ENCODE measurements around the gene EFNB3.

EFNB3 gene

GRCh38 chr17:7716901-7717755 lies 12.1 kb downstream of the EFNB3 start, which contains the start of gene DNAH2:
DNAH2 (plus strand) TSS chr17:7717744; CDS start chr17:7719735, 1,991 bp downstream.
- peak; percentile 97 for DNase-seq

GRCh38 chr17:7717756-7718350 lies 12.9 kb downstream of the EFNB3 start:
- DNase-seq, result no peak

DNA sequence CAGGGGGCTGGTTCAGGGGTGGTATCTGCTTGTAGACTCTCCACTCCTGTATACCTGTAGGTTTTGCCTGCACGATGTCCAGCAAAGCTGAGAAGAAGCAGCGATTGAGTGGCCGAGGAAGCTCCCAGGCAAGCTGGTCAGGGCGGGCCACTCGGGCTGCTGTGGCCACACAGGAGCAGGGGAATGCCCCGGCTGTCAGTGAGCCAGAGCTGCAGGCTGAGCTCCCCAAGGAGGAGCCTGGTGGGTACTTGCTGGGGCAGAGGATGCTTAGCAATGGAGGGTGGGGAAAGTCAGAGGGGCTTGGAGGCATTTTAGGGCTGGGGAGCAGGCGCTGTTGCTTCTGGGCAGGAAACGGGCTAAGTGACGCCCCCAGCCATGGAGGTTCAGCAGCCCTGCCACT lies 14.7 kb downstream of the EFNB3 start:
- DNase-seq, result no peak

- no peak for DNase-seq
Measured at GRCh38 chr17:7720125-7720524, 15.1 kb downstream of the EFNB3 start.

- DNase-seq, result no peak
Measured at GRCh38 chr17:7721612-7722011, 16.6 kb downstream of the EFNB3 start.

- no peak for DNase-seq
Measured at GRCh38 chr17:7727886-7728285, 22.9 kb downstream of the EFNB3 start.

- no peak for DNase-seq
Measured at GRCh38 chr17:7729816-7730215, 24.8 kb downstream of the EFNB3 start.

DNA sequence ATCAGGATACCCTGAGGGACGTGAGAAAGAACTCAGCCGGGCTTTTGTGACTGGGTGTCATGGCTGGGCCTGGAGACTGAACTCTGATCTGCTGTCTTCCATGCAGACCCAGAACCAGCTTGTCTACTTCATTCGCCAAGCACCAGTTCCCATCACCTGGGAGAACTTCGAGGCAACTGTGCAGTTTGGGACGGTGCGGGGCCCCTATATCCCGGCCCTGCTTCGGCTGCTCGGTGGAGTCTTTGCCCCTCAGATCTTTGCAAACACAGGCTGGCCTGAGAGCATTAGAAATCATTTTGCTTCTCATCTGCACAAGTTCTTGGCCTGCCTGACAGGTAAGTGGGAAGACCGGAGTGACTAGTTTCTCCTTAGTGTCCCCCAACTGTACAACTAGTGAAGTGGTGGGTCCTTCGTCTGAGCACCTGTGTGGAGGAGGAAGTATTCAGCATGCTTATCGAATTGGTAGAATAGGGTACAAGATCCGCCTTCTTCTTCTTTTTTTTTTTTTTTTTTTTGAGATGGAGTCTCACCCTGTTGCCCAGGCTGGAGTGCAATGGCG lies 28.1 kb downstream of the EFNB3 start:
- DNase-seq, result no peak

DNA sequence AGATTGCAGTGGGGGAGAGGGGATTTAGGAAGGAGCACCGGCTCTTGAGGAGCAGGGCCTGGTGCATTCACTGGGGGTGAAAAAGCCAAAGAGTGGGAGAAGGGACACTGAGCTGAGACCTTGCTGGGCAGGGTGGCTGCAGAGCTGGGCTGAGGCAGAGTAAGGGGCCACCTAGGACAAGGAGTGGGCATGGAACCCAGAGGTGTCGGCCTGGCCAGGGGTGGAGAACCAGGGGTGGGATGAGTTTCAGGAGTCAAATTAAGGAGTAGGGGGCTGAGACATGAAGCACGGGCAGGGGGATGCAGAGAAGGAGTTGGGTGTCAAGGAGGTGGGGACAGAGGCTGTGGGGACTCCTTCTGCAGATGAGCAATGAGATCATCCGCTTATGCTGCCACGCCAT lies 32.6 kb downstream of the EFNB3 start:
- no peak for DNase-seq

- DNase-seq, result no peak
Measured at GRCh38 chr17:7739746-7740145, 34.7 kb downstream of the EFNB3 start.

DNA sequence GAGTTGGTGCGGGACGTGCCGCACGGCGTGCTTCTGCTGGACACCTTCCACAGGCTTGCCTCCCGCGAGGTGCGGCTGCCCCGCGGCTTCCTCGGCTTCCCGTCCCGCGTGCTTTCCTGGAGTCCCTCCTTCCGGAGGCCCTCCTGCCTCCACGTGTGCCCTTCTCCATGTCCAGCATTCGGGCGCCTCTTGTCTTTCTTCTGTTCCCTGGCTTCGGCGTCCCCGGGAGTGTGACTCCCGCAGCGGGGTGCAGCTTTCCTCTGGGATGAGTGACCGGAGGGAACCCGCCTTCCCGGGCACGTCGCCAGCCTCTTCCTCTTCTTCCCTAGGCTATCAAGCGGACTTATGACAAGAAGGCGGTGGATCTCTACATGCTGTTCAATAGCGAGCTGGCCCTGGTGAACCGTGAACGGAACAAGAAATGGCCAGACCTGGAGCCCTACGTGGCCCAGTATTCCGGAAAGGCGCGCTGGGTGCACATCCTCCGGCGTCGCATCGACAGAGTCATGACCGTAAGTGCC lies 35.5 kb downstream of the EFNB3 start:
- DNase-seq, result no peak

DNA sequence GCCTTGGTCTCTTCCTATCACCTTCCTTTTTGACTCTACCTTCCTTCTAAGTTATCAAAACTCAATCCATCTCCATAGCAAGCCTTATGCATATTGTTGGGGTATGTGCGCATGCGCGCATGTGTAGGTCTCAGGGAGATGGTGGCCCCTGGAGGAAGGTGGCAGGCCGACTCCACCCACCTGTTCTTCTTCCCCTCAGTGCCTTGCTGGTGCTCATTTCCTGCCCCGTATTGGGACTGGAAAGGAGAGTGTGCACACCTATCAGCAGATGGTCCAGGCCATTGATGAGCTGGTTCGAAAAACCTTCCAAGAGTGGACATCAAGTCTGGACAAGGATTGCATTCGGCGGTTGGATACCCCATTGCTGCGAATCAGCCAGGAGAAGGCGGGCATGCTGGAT lies 37.7 kb downstream of the EFNB3 start:
- DNase-seq, result no peak

DNA sequence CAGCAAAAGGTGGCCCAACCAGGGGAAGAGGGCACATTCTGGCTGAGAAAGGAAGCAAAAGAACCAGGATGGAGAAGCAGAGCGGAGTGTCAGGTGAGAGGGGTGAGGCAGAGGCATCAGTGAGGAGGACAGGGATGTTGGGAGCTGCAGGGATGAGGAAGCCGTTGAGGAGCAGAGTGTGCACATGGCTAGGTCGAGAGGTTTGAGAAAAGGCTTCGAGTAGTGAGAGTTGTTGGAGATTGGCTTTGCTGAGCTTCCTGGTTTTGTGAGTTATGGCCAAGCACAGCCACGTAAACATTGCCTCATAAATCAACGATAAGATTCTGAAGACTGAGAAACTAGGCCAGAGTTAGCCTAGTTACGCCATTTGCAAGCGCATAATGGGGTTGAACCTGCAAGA lies 39.4 kb downstream of the EFNB3 start:
- DNase-seq, result no peak

- DNase-seq, result no peak
Measured at GRCh38 chr17:7745748-7746470, 40.9 kb downstream of the EFNB3 start.

GRCh38 chr17:7747635-7748071 lies 42.7 kb downstream of the EFNB3 start:
- no peak for DNase-seq

DNA sequence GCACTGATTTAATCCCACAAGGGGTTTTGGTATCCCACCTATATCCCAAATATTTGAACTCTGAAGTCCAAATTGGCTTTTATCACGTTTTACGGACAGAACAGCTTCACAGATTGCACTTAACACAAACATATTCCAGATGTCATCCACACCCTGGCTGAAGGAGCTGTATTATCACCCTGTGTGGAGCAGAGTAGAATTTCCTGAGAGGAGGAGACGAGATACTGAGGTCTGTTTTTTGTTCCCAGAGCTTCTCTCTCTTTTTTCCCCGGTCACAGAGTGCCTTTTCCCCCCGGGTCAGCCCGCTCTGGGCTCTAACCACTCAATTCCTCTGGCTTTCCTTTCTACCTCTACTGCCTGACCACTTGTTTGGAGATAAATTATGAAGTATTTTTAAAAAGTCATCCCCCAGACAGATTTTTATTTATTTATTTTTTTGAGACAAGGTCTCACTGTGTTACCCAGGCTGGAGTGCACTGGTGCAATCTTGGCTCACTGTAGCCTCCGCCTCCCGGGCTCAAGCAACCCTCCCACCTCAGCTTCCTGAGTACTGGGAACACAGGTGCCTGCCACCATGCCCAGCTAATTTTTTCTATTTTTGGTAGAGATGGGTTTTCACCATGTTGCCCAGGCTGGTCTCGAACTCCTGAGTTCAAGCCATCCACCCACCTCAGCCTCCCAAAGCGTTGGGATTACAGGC lies 43.2 kb downstream of the EFNB3 start:
- no peak for DNase-seq

GRCh38 chr17:7750321-7750821 lies 45.4 kb downstream of the EFNB3 start:
- DNase-seq, result no peak

DNA sequence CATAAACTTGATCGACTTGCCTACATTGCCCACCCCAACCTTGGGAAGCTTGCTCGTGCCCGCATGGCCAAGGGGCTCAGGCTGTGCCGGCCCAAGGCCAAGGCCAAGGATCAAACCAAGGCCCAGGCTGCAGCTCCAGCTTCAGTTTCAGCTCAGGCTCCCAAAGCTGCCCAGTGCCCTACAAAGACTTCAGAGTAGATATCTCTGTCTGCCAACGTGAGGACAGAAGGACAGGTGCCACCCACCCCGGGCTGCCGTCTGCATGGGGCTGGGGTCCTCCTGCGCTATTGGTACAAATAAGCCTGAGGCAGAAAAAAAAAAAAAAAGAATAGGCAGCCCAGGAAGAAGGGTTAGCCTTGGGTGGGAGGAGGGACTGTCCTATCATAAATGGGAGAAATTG lies 49.7 kb downstream of the EFNB3 start:
- no peak for DNase-seq

- no peak for DNase-seq
Measured at GRCh38 chr17:7755095-7755890, 50.3 kb downstream of the EFNB3 start.

DNA sequence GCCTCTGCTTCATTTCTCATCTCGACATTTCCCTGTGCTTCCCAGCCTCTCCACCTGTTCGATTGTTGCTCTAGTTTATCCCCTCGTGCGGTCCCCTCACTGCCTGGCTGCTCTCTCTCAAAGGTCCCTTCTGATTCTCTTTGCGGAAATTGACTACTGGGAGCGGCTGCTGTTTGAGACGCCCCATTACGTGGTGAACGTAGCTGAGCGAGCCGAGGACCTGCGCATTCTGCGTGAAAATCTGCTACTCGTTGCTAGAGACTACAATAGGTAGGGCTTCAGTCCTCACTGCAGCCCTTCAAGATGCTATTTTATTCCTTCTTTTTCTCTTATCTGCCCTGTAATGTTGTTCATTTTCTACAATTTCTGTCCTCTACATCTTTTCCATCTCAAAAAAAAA lies 52.0 kb downstream of the EFNB3 start:
- DNase-seq, result no peak

Data from right kidney (tissue), 1 donor.